Subcutaneous adipose tissue (tissue), 4 donors: Measurements from ENCODE around the gene ULBP3. TPM values are rescaled to one million over a fixed set of nuclear protein-coding genes. Genes with fewer than 3 reads are reported as not detected.

ENCODE experiments used
- CTCF ChIP-seq: fragments of 450-650 bp; IDR thresholded peaks from one replicate; pipeline ENCODE4 v1.5.1; 2016; ENCODE audit warnings: low read depth, mild to moderate bottlenecking, control low read depth, antibody characterized with exemption, moderate library complexity
- total RNA-seq, 4 donors: library from RNA; depleted of rRNA; stranded (reverse); fragments of >200 nt; gene quantifications; one replicate each; pipeline ENCODE4 v1.1.0, GENCODE V29; 2016

The ULBP3 gene
- total RNA-seq, 4 donors from 2014 or later, result 1.7 to 8.1 (median 6.4) TPM; not detected in 1

- no peak for TF ChIP-seq CTCF
Measured at GRCh38 chr6:150024646-150025155, 44.2 kb downstream of the ULBP3 start.

- no peak for TF ChIP-seq CTCF
Measured at GRCh38 chr6:150018846-150019580, 49.9 kb downstream of the ULBP3 start.

GRCh38 chr6:150016324-150017185 lies 52.4 kb downstream of the ULBP3 start:
- no peak for TF ChIP-seq CTCF

Other genes with a start within 250 kb of the ULBP3 start
- gene LRP11, start 204.8 kb downstream of the ULBP3 start, total RNA-seq, result 10 to 100 TPM; 18.7 to 55.4 (median 33.8) TPM
- under 1 TPM in 1 of 4 donors, not detected in 3; 0.94 TPM for gene RAET1E, start 171.0 kb downstream of the ULBP3 start, total RNA-seq
- gene RAET1G, start 146.0 kb downstream of the ULBP3 start, total RNA-seq, result under 1 TPM in 1 of 4 donors, not detected in 3; 0.82 TPM
- gene ULBP2, start 127.1 kb downstream of the ULBP3 start, total RNA-seq, result 1 to 10 TPM in 1 of 4 donors, under 1 TPM in 3; 0.34 to 4.1 (median 0.60) TPM
- gene ULBP1, start 105.2 kb downstream of the ULBP3 start, total RNA-seq, result under 1 TPM in 1 of 4 donors, not detected in 3; 0.34 TPM
- not detected for gene RAET1L, start 43.6 kb downstream of the ULBP3 start, total RNA-seq
- gene PPP1R14C, start 73.9 kb upstream of the ULBP3 start, total RNA-seq, result under 1 TPM in 1 of 4 donors, not detected in 3; 0.34 TPM